Activated CD8-positive, alpha-beta memory T cell treated with anti-CD3 and anti-CD28 coated beads, Interleukin-2, amount 50 U/mL, for 24 hours (primary cell): ENCODE results near the gene DENND10.
"Not testable (repeated sequence)": the region's sequence is repeated elsewhere in the genome, so short reads cannot be mapped to it uniquely, and the experiment has no call there.

ENCODE experiments used
- DNase-seq: peaks from one replicate; pipeline ENCODE4 v3.0.0-alpha.2; 2020; ENCODE audit errors: extremely low read depth

Gene DENND10

GRCh38 chr10:119132521-119133345 is 28.8 kb downstream of the DENND10 start:
- DNase-seq = no peak

- no peak for DNase-seq
Observed at GRCh38 chr10:119133949-119134348, 30.0 kb downstream of the DENND10 start.

- DNase-seq = no peak
Observed at GRCh38 chr10:119135513-119135881, 31.6 kb downstream of the DENND10 start.

- DNase-seq = no peak
Observed at GRCh38 chr10:119136084-119136483, 32.2 kb downstream of the DENND10 start.

- not testable (repeated sequence) for DNase-seq
Observed at GRCh38 chr10:119137878-119138277, 34.0 kb downstream of the DENND10 start.

GRCh38 chr10:119138346-119139306 is 34.7 kb downstream of the DENND10 start:
- DNase-seq = no peak

- DNase-seq = no peak
Observed at GRCh38 chr10:119139464-119140067, 35.7 kb downstream of the DENND10 start.

- DNase-seq = no peak
Observed at GRCh38 chr10:119140603-119141245, 36.8 kb downstream of the DENND10 start.

GRCh38 chr10:119143657-119144056 is 39.7 kb downstream of the DENND10 start:
- DNase-seq = no peak

- no peak for DNase-seq
Observed at GRCh38 chr10:119149157-119149556, 45.2 kb downstream of the DENND10 start.

- no peak for DNase-seq
Observed at GRCh38 chr10:119149729-119150128, 45.8 kb downstream of the DENND10 start.

- not testable (repeated sequence) for DNase-seq
Observed at GRCh38 chr10:119151601-119152000, 47.7 kb downstream of the DENND10 start.

GRCh38 chr10:119153041-119153440 is 49.1 kb downstream of the DENND10 start:
- DNase-seq = no peak

- no peak for DNase-seq
Observed at GRCh38 chr10:119153661-119154060, 49.7 kb downstream of the DENND10 start.

- DNase-seq = no peak
Observed at GRCh38 chr10:119159332-119159731, 55.4 kb downstream of the DENND10 start.

- DNase-seq = no peak
Observed at GRCh38 chr10:119161680-119162451, 58.0 kb downstream of the DENND10 start.

- no peak for DNase-seq
Observed at GRCh38 chr10:119162452-119163092, 58.7 kb downstream of the DENND10 start.

- DNase-seq = peak; percentile 41
Observed at GRCh38 chr10:119165171-119166117, 61.5 kb downstream of the DENND10 start, which contains the start of gene SFXN4. Gene SFXN4 (minus strand): TSS chr10:119165714. CDS start chr10:119165647, 67 bp downstream.

- no peak for DNase-seq
Observed at GRCh38 chr10:119166118-119166500, 62.2 kb downstream of the DENND10 start.
